HCT116 (cell line): Measurements from ENCODE around the gene FAH. TPM values are rescaled to one million over a fixed set of nuclear protein-coding genes. Genes with fewer than 3 reads are reported as not detected.
A peak's percentile ranks its signal among the peaks of the same experiment; 100 is the strongest.
"Not testable (repeated sequence)": the region's sequence is repeated elsewhere in the genome, so short reads cannot be mapped to it uniquely, and the experiment has no call there.

Source experiments
- ATAC-seq: fragments of 200-7000 bp; cut with Tn5 transposase; 2 replicates; pipeline ENCODE4 v1.9.1; 2020; ENCODE audit warnings: mild to moderate bottlenecking, moderate library complexity
- BruUV-seq: library from RNA; stranded (reverse); fragments of 400-500 nt; replicated peaks from 2 replicates; lab custom pipeline; 2021; lab: Mats Ljungman, UMichigan
- CTCF ChIA-PET: fragments of 300-600 bp; sonication (Branson Sonifier 250); formaldehyde crosslinking; loops from one replicate; lab custom pipeline; 2021; ENCODE audit warnings: antibody characterized with exemption; lab: Charles Lee
- POLR2A ChIA-PET: fragments of 300-600, 350-600 bp; sonication (Branson Sonifier 250); formaldehyde crosslinking; loops from one replicate; lab custom pipeline; 2021; ENCODE audit warnings: antibody characterized with exemption; lab: Charles Lee
- RAD21 ChIA-PET, 2 experiments: fragments of 300-600 bp; sonication (Branson Sonifier 250); formaldehyde crosslinking; loops; one replicate each; lab custom pipeline; 2023; ENCODE audit warnings: low total read pairs in 2 of 2; ENCODE audit not compliant: uncharacterized antibody in 2 of 2, unreplicated experiment in 2 of 2, low non-redundant PET in 1 of 2; lab: Charles Lee
- DNase-seq: peaks from one replicate; pipeline ENCODE4 v3.0.0-alpha.2; 2010; ENCODE audit warnings: low read depth, low spot score
- H2AFZ ChIP-seq: fragments of 200-600 bp; shearing (Covaris generic), sonication (generic); 2 replicates; pipeline ENCODE4 v1.6.1; 2017; ENCODE audit warnings: low read depth, mixed run types, mixed read lengths, antibody characterized with exemption, low read length; ENCODE audit not compliant: poor library complexity, severe bottlenecking
- H3K27ac ChIP-seq: 2 replicates; pipeline ENCODE4 v1.5.1; 2012; ENCODE audit warnings: low read depth, low read length
- H3K27me3 ChIP-seq: fragments of 200-600 bp; sonication (generic); 2 replicates; pipeline ENCODE4 v1.6.1; 2016; ENCODE audit warnings: mixed run types, low read length, mixed read lengths; ENCODE audit not compliant: insufficient read depth
- H3K36me3 ChIP-seq, 2 experiments: fragments of 200-500 bp in 1 of 2; fragments of 200-600 bp in 1 of 2; sonication (Bioruptor generic) in 1 of 2; sonication (generic) in 1 of 2; 2 replicates each; pipeline versions ENCODE4 v1.5.1 to v1.6.1; 2014 to 2016; ENCODE audit warnings: low read length in 2 of 2, inconsistent platforms in 1 of 2, mixed read lengths in 1 of 2, mixed run types in 1 of 2; ENCODE audit not compliant: insufficient read depth in 2 of 2, control insufficient read depth in 1 of 2
- H3K4me1 ChIP-seq, 2 experiments: fragments of 200-600 bp in 1 of 2; sonication (generic) in 1 of 2; 2 replicates each; pipeline versions ENCODE4 v1.5.1 to v1.6.1; 2012 to 2017; ENCODE audit warnings: low read length in 2 of 2, inconsistent platforms in 1 of 2, mild to moderate bottlenecking in 1 of 2, mixed read lengths in 1 of 2, mixed run types in 1 of 2, moderate library complexity in 1 of 2; ENCODE audit not compliant: insufficient read depth in 2 of 2, control insufficient read depth in 1 of 2
- H3K4me2 ChIP-seq: fragments of 200-600 bp; sonication (generic); 2 replicates; pipeline ENCODE4 v1.6.1; 2017; ENCODE audit warnings: mixed run types, low read length, mixed read lengths
- H3K4me3 ChIP-seq, 2 experiments: fragments of 200-600 bp in 1 of 2; sonication (generic) in 1 of 2; replicated peaks in 1 of 2; 2 replicates each; pipeline ENCODE4 v1.5.1; 2011 to 2016; ENCODE audit warnings: low read length in 2 of 2, control low read depth in 1 of 2, low read depth in 1 of 2, mild to moderate bottlenecking in 1 of 2, mixed read lengths in 1 of 2, mixed run types in 1 of 2
- H3K79me2 ChIP-seq: fragments of 200-600 bp; sonication (generic); 2 replicates; pipeline ENCODE4 v1.6.1; 2017; ENCODE audit warnings: mild to moderate bottlenecking, mixed run types, low read length, moderate library complexity, mixed read lengths; ENCODE audit not compliant: insufficient read depth
- H3K9ac ChIP-seq: fragments of 200-600 bp; sonication (generic); 2 replicates; pipeline ENCODE4 v1.6.1; 2016; ENCODE audit warnings: low read length, mixed read lengths
- H3K9me2 ChIP-seq: fragments of 200-600 bp; sonication (generic), shearing (Covaris generic); 2 replicates; pipeline ENCODE4 v1.6.1; 2017; ENCODE audit warnings: mixed run types, mild to moderate bottlenecking, moderate library complexity; ENCODE audit not compliant: insufficient read depth
- H3K9me3 ChIP-seq, 2 experiments: fragments of 200-500 bp in 1 of 2; fragments of 200-600 bp in 1 of 2; sonication (Bioruptor generic) in 1 of 2; sonication (generic) in 1 of 2; 2 replicates each; pipeline ENCODE4 v1.6.1; 2014 to 2017; ENCODE audit warnings: low read length in 2 of 2, mixed read lengths in 2 of 2, inconsistent platforms in 1 of 2, low read depth in 1 of 2, mild to moderate bottlenecking in 1 of 2, mixed run types in 1 of 2, moderate library complexity in 1 of 2; ENCODE audit not compliant: control insufficient read depth in 1 of 2, insufficient read depth in 1 of 2
- H4K20me1 ChIP-seq: fragments of 200-600 bp; sonication (generic), shearing (Covaris generic); 2 replicates; pipeline ENCODE4 v1.6.1; 2017; ENCODE audit warnings: mixed run types, mild to moderate bottlenecking, moderate library complexity; ENCODE audit not compliant: insufficient read depth
- EZH2 ChIP-seq: fragments of 200-600 bp; sonication (generic); IDR thresholded peaks from 2 replicates; pipeline ENCODE4 v1.6.1; 2017; ENCODE audit warnings: antibody characterized with exemption, mixed run types
- TCF7L2 ChIP-seq: IDR thresholded peaks from 2 replicates; pipeline ENCODE4 v1.7.0; 2011; ENCODE audit warnings: borderline replicate concordance, inconsistent platforms; ENCODE audit not compliant: insufficient read depth, insufficient read length; ENCODE audit errors: extremely low read depth
- ZNF274 ChIP-seq: fragments of 200-500 bp; sonication (Bioruptor generic); IDR thresholded peaks from 2 replicates; pipeline ENCODE4 v1.6.1; 2014; ENCODE audit warnings: mild to moderate bottlenecking, low read depth, low read length, inconsistent platforms
- intact Hi-C: fragments of 100-400 bp; cut with micrococcal nuclease; formaldehyde crosslinking; loops from 2 replicates; pipeline ENCODE4 v1.10.0; 2022
- total RNA-seq: library from RNA; stranded (reverse); gene quantifications from one replicate; pipeline ENCODE4 v1.2.1, GENCODE V29; 2021; ENCODE audit not compliant: unreplicated experiment
- TF ChIP-seq, protein P1 (sequence below), 3 experiments: fragments of 200-600 bp in 1 of 3; sonication (generic) in 1 of 3; IDR thresholded peaks in 2 of 3; conservative IDR thresholded peaks in 1 of 3; 2 replicates each; pipeline ENCODE4 v1.5.1; 2012 to 2017; ENCODE audit warnings: low read depth in 2 of 3, low read length in 2 of 3, antibody characterized with exemption in 1 of 3, borderline replicate concordance in 1 of 3, control low read depth in 1 of 3, mild to moderate bottlenecking in 1 of 3, mixed read lengths in 1 of 3, mixed run types in 1 of 3, moderate library complexity in 1 of 3; ENCODE audit not compliant: insufficient read depth in 1 of 3

FAH gene
- total RNA-seq, 1 experiment from 2014 or later, result 20.0 TPM

DNA sequence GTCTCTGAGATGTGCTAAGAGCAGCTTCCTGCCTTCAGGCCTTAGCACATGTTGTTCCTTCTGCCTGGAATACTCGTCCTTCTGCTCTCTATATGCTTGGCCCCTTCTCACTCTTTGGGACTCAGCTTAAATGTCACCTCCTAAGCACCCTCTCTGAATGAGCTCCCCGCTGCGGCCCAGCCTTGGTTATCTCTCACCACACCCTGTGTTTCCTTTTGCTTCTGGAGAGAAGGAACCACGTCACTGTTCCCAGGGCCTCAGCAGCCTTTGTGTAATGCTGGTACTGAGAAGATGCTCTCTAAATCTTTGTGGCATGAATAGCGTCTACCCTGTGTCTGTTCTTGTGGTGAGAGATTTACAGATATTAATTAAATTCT lies 2.2 kb downstream of the FAH start (continued):
- TF ChIP-seq, protein P1, sequence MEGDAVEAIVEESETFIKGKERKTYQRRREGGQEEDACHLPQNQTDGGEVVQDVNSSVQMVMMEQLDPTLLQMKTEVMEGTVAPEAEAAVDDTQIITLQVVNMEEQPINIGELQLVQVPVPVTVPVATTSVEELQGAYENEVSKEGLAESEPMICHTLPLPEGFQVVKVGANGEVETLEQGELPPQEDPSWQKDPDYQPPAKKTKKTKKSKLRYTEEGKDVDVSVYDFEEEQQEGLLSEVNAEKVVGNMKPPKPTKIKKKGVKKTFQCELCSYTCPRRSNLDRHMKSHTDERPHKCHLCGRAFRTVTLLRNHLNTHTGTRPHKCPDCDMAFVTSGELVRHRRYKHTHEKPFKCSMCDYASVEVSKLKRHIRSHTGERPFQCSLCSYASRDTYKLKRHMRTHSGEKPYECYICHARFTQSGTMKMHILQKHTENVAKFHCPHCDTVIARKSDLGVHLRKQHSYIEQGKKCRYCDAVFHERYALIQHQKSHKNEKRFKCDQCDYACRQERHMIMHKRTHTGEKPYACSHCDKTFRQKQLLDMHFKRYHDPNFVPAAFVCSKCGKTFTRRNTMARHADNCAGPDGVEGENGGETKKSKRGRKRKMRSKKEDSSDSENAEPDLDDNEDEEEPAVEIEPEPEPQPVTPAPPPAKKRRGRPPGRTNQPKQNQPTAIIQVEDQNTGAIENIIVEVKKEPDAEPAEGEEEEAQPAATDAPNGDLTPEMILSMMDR (IDR thresholded peaks at IDR 0.05 in 2 of 3, conservative IDR thresholded peaks at IDR 0.05 in 1 of 3; ENCODE audit: borderline replicate concordance in 1 of 3, insufficient read depth in 1 of 3, low read depth in 2 of 3, low read length in 2 of 3), result no peak
- TF ChIP-seq EZH2 (no peak), ZNF274 (no peak)

DNA sequence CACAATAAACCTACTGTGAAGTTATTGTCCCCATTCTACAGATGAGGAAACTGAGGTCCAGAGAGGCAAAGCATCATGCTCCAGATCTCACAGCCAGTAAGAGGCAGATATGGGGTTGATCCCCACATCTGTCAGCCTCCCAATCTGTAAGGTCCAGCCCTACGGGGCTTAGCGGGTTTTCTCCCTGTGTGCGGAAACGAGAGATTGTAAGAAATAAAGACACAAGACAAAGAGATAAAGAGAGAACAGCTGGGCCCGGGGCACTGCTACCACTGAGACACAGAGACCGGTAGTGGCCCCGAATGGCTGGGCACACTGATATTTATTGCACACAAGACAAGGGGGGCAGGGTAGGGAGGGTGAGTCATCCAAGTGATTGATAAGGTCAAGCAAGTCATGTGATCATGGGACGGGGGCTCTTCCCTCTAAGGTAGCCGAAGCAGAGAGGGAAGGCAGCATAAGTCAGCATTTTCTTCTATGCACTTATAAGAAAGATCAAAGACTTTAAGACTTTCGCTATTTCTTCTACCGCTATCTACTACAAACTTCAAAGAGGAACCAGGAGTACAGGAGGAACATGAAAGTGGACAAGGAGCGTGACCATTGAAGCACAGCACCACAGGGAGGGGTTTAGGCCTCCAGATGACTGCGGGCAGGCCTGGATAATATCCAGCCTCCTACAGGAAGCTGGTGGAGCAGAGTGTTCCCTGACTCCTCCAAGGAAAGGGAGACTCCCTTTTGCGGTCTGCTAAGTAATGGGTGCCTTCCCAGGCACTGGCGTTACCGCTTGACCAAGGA lies 2.8 kb downstream of the FAH start:
- DNase-seq, POLR2A ChIA-PET, RAD21 ChIA-PET, ATAC-seq, CTCF ChIA-PET, BruUV-seq, H3K27ac ChIP-seq, H4K20me1 ChIP-seq, H3K4me3 ChIP-seq, H3K9me3 ChIP-seq, H3K36me3 ChIP-seq, H3K27me3 ChIP-seq, H3K79me2 ChIP-seq, H3K9me2 ChIP-seq, intact Hi-C loops, H2AFZ ChIP-seq, H3K9ac ChIP-seq: not testable (repeated sequence)
- peak overlapping the region; percentile 20; the same call in 1 of the 2 replicates for H3K4me2 ChIP-seq
- TF ChIP-seq TCF7L2, result peak; percentile 71
- peaks cover 12 to 28% of the 10 kb centered on the region in 2 experiments; a peak in 3 of 4 replicates for H3K4me1 ChIP-seq
